Pons (tissue), 1 donor: Measurements from ENCODE around the gene RFFL.

Source experiments
- DNase-seq: peaks from one replicate; pipeline ENCODE4 v3.0.0-alpha.2; 2016; ENCODE audit warnings: low spot score

The RFFL gene

DNA sequence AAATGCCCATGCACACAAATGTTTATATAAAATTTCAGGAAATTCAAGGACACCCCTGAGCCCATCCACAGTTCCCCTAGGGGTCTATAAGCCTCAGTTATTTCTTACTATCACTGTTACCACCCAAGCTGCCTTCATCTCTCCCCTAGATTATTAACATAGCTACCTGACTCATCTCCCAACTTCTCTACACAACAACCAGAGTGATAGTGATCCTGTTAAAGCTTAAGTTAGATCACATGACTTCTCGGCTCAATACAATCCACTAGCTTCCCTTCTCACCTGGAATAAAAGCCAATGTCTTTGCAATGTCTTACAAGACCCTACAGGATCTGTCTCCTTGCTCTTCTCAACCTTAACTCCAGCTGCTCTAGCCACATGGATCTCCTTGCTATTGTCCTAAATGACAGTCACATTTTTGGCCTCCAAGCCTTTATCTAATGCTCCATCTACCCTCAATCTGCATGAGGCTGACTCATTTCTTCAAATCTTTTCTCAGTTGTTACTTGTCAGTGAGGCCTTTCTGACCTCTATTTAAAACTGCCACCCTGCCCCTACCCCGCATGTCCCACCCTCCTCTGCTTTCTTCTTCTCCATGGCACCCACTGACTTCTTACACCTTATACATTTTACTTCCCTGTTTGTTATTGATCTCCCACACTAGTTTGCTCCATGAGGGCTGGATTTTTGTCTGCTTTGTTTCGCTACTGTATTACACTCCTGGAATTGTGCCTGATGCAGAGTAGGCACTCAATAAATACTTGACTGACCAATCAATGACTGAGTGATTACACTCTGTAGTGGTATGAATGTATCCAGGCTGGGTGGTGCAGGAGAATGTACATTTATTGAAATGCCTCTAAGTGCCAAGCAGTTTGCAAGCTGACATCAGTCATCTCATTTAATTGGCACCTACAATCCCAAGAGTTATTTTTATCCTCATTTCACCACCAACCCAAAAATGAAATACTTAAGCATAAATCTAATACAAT lies 88.4 kb downstream of the RFFL start:
- DNase-seq = no peak

DNA sequence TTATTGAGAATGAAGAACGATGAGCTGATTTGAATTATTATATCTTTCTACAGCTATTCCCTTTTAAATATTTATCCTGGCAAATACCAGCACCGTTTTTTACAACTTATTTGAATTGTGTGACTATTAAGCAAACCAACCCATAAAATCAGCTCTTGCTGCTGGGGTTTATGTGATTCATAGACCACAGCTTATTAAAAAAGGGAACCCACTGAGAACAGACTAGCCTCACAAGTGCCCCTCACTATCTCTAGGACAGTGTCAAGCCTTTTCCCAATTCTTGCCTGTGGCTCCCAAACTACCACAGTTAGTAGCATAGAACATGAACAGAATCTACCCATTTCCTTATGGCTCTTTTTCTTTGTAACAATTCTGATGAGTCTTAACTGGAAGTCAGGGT lies 89.3 kb downstream of the RFFL start:
- no peak for DNase-seq

DNA sequence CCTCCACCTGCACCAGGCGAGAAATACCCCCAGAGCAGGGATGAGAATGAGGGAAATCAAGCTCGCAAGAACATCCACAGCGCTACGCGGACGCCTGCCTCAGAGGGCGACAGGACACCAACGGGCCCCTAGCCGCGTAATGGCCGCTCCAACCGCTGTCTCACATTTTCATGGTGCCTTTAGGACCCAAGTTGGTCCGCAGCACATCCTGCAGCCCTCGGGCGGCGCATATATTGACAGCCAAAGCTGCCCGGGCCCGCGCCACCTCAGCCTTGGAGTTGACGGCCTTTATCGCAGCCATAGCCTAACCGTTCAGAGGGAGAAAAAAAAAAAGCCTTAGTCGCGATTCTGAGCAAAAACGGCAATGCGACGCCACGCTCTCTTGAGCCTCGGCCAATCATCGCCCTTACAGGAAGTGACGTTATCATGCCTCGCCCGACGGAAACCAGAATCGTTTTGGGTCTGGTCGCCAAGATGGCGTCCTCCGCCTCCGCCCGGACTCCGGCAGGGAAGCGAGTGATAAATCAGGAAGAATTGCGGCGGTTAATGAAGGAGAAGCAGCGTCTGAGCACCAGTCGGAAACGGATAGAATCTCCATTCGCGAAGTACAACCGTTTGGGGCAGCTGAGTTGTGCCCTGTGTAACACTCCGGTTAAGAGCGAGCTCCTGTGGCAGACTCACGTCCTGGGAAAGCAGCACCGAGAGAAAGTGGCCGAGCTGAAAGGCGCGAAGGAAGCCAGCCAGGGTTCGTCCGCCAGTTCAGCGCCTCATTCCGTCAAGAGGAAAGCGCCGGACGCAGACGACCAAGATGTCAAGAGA lies 102.2 kb downstream of the RFFL start, which contains the start of the genes CCT6B and ZNF830:
TSS of gene CCT6B (minus strand) at position 368 of the 819 bp plus-strand sequence. CDS start at position 301, 67 bp downstream.
TSS of gene ZNF830 (plus strand) at position 448 of the 819 bp plus-strand sequence. CDS start at position 475, 27 bp downstream.
- peak; percentile 95 for DNase-seq

DNA sequence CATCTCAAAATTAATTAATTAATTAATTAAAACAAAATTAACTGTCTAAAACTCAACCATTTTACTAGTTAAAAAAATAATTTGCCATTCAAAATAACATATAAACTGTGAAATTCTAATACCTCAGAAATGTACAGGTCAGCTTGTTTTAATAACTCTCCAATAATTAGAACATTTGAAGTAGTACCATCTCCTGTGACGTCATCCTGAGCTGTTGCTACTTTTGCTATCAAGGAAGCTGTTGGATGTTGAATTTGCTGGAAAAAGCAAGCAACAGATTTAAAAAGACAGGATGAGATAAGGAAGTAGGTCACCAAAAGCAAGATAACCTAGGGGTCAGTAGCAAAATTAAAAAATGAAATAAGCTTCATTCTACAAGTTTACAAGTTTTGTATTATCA lies 105.1 kb downstream of the RFFL start:
- no peak for DNase-seq
